Skeletal muscle tissue (tissue), 4 donors: ENCODE measurements around the gene SLC24A3. TPM values are rescaled to one million over a fixed set of nuclear protein-coding genes. Genes with fewer than 3 reads are reported as not detected.

Source experiments
- H3K27ac ChIP-seq: one replicate; pipeline ENCODE4 v1.7.0; 2013; ENCODE audit warnings: mild to moderate bottlenecking, low read depth, low read length, inconsistent platforms
- H3K27me3 ChIP-seq, 3 donors: one replicate each; pipeline ENCODE4 v1.7.0; 2013; ENCODE audit warnings: low read length in 3 of 3; ENCODE audit not compliant: control insufficient read depth in 3 of 3, insufficient read depth in 3 of 3
- H3K36me3 ChIP-seq, 3 donors: one replicate each; pipeline ENCODE4 v1.7.0; 2013; ENCODE audit warnings: low read length in 3 of 3; ENCODE audit not compliant: control insufficient read depth in 3 of 3, insufficient read depth in 3 of 3
- H3K4me1 ChIP-seq, 3 donors: one replicate each; pipeline ENCODE4 v1.7.0; 2013; ENCODE audit warnings: low read length in 3 of 3, mild to moderate bottlenecking in 3 of 3; ENCODE audit not compliant: control insufficient read depth in 3 of 3, insufficient read depth in 3 of 3
- H3K4me3 ChIP-seq, 3 donors: one replicate each; pipeline ENCODE4 v1.7.0; 2013; ENCODE audit warnings: low read length in 3 of 3
- H3K9ac ChIP-seq, 3 donors: one replicate each; pipeline ENCODE4 v1.7.0; 2013; ENCODE audit warnings: low read length in 3 of 3, mild to moderate bottlenecking in 3 of 3, moderate library complexity in 2 of 3, low read depth in 1 of 3
- H3K9me3 ChIP-seq, 3 donors: one replicate each; pipeline ENCODE4 v1.7.0; 2013; ENCODE audit warnings: low read length in 3 of 3; ENCODE audit not compliant: control insufficient read depth in 3 of 3
- total RNA-seq: library from RNA; depleted of rRNA; stranded (reverse); fragments of >200 nt; gene quantifications from one replicate; pipeline ENCODE4 v1.2.3, GENCODE V29; 2014
- donor health status: Osteomylitis.

Gene SLC24A3
- total RNA-seq, 1 donor from 2014 or later = 15.7 TPM

DNA sequence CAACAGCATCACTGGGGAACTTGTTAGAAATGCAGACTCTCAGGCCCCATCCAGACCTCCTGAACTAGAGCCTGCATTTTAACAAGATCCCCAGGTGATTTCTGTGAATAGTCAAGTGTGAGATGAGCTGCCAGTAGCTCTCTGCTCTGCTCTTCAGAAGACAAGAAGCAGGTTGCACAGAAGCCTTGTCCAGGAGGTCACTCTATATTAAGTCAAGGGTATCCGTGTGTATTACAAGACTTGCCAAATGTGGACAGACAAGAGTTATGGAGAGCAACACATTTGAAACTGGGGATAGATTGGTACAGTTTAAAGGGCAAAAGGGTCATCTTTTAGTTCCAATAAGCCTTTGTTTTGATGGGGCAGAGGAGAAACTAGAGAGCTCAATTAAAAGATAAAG is 522.4 kb downstream of the SLC24A3 start:
- H3K27ac ChIP-seq = peak overlapping the region; percentile 64

GRCh38 chr20:19735446-19735845 is 523.0 kb downstream of the SLC24A3 start:
- Histone ChIP-seq H3K9me3 (no peaks in the 10 kb centered on the region), H3K4me1 (peaks cover 10 to 21% (median 19%) of the 10 kb centered on the region in 3 donors), H3K27ac (peak overlapping the region; percentile 64), H3K9ac (peak overlapping the region in 2 of 3 donors; percentile 1 to 52), H3K4me3 (no peak overlapping the region), H3K27me3 (no peaks in the 10 kb centered on the region), H3K36me3 (no peaks in the 10 kb centered on the region)

More for the DNA sequence above, 522.4 kb downstream of the SLC24A3 start:
- Histone ChIP-seq H3K9ac (no peak overlapping the region), H3K4me3 (no peak overlapping the region), H3K27me3 (no peaks in the 10 kb centered on the region), H3K36me3 (no peaks in the 10 kb centered on the region), H3K9me3 (no peaks in the 10 kb centered on the region), H3K4me1 (peaks cover 10 to 21% (median 19%) of the 10 kb centered on the region in 3 donors)

- H3K4me3 ChIP-seq = no peak overlapping the region
- no peaks in the 10 kb centered on the region for H3K27me3 ChIP-seq
- no peaks in the 10 kb centered on the region for H3K9me3 ChIP-seq
- H3K9ac ChIP-seq = peak overlapping the region in 1 of 3 donors; percentile 12
- peaks cover 10 to 21% (median 19%) of the 10 kb centered on the region in 3 donors for H3K4me1 ChIP-seq
- H3K27ac ChIP-seq = no peak overlapping the region
- H3K36me3 ChIP-seq = no peaks in the 10 kb centered on the region
These were observed 524.6 kb downstream of the SLC24A3 start for GRCh38 chr20:19737025-19737424.

GRCh38 chr20:19738951-19739350 is 526.5 kb downstream of the SLC24A3 start:
- Histone ChIP-seq H3K36me3 (no peaks in the 10 kb centered on the region), H3K4me1 (peaks cover 16 to 26% (median 25%) of the 10 kb centered on the region in 3 donors), H3K9ac (no peak overlapping the region), H3K27me3 (no peaks in the 10 kb centered on the region), H3K4me3 (no peak overlapping the region), H3K27ac (no peak overlapping the region), H3K9me3 (no peaks in the 10 kb centered on the region)

DNA sequence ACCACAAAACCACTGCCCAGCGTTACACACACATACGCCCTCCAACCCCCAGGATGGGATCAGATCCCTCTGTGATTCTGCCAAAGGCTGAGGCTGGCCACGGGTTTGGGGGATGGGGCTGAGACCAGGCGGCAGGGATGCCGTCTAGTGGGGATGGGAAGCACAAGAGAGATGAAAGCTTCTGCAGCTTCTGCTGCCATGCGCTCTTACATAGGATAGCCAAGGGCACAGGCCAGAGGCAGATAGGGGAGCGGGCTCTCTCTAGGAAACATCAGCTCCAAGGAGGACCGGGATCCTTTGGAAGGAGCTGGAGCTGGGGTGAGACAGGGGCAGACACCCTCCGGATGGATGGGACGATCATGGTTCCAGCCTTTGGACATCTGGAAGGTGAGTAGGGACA is 526.9 kb downstream of the SLC24A3 start:
- H3K4me3 ChIP-seq = no peak overlapping the region
- H3K27me3 ChIP-seq = no peaks in the 10 kb centered on the region
- no peak overlapping the region for H3K27ac ChIP-seq
- peaks cover 16 to 23% (median 22%) of the 10 kb centered on the region in 3 donors for H3K4me1 ChIP-seq
- no peaks in the 10 kb centered on the region for H3K36me3 ChIP-seq
- H3K9me3 ChIP-seq = no peaks in the 10 kb centered on the region
- H3K9ac ChIP-seq = no peak overlapping the region

GRCh38 chr20:19740512-19740911 is 528.1 kb downstream of the SLC24A3 start:
- Histone ChIP-seq H3K4me3 (no peak overlapping the region), H3K27me3 (no peaks in the 10 kb centered on the region), H3K9ac (no peak overlapping the region), H3K4me1 (peaks cover 7 to 12% (median 11%) of the 10 kb centered on the region in 3 donors), H3K36me3 (no peaks in the 10 kb centered on the region), H3K9me3 (peaks cover 0 to under 1% (median 0%) of the 10 kb centered on the region in 3 donors), H3K27ac (no peak overlapping the region)

DNA sequence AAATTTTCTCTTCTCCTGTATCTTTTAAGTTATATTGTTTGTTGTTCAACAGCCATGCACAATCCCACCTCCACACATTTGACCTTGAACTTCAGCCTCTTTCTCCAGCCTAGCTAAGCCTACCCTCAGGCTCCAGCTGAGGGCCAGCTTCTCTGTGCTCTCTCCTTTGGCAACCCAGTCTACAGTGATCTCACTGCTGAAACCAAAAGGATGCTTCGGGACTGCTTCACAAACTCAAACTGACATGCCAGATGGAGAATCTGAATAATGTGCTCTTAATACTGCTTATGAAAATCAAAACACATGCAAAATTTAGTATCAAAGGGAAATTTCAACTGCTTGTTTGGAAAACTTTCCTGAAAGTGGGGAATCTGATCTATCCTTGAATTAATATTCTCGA is 529.5 kb downstream of the SLC24A3 start:
- no peaks in the 10 kb centered on the region for H3K27me3 ChIP-seq
- peaks cover 6 to 9% (median 7%) of the 10 kb centered on the region in 3 donors for H3K4me1 ChIP-seq
- no peaks in the 10 kb centered on the region for H3K36me3 ChIP-seq
- H3K4me3 ChIP-seq = no peak overlapping the region
- H3K9me3 ChIP-seq = peaks cover 0 to 4% (median 0%) of the 10 kb centered on the region in 3 donors
- H3K9ac ChIP-seq = no peak overlapping the region
- no peak overlapping the region for H3K27ac ChIP-seq

- H3K27me3 ChIP-seq = no peaks in the 10 kb centered on the region
- no peak overlapping the region for H3K9ac ChIP-seq
- no peaks in the 10 kb centered on the region for H3K36me3 ChIP-seq
- H3K4me1 ChIP-seq = peaks cover 5 to 7% (median 6%) of the 10 kb centered on the region in 3 donors
- H3K27ac ChIP-seq = no peak overlapping the region
- no peak overlapping the region for H3K4me3 ChIP-seq
- peaks cover 0 to 4% (median 0%) of the 10 kb centered on the region in 3 donors for H3K9me3 ChIP-seq
These were observed 530.7 kb downstream of the SLC24A3 start for GRCh38 chr20:19742974-19743639.

- no peaks in the 10 kb centered on the region for H3K36me3 ChIP-seq
- no peak overlapping the region for H3K27ac ChIP-seq
- peaks cover 0 to 4% (median 0%) of the 10 kb centered on the region in 3 donors for H3K9me3 ChIP-seq
- H3K27me3 ChIP-seq = no peaks in the 10 kb centered on the region
- H3K4me3 ChIP-seq = no peak overlapping the region
- H3K9ac ChIP-seq = no peak overlapping the region
- H3K4me1 ChIP-seq = peaks cover 5 to 7% (median 6%) of the 10 kb centered on the region in 3 donors
These were observed 531.2 kb downstream of the SLC24A3 start for GRCh38 chr20:19743640-19743995.

DNA sequence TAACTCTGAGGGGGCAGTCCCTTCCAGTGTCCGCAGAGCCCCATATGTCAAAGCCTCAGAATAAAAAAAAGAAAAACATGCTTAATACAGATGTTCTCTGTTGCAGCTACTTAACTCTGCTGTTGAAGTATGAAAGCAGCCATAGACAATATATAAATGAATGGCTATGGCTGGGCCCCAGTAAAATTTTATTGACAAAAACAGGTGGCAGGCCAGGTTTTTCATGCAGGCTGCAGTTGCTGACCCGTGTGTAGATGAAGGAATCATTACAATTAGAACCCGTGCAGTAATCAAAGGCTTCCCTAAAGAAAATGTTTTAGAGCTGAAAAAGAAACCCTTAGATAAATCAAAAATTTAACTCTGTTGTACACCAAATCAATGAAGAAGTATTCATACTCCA is 532.7 kb downstream of the SLC24A3 start:
- no peaks in the 10 kb centered on the region for H3K27me3 ChIP-seq
- no peak overlapping the region for H3K4me3 ChIP-seq
- peaks cover 0 to 4% (median 0%) of the 10 kb centered on the region in 3 donors for H3K9me3 ChIP-seq
- H3K4me1 ChIP-seq = peaks cover 5 to 7% (median 6%) of the 10 kb centered on the region in 3 donors
- H3K36me3 ChIP-seq = no peaks in the 10 kb centered on the region
- no peak overlapping the region for H3K27ac ChIP-seq
- H3K9ac ChIP-seq = no peak overlapping the region
